K562 (cell line): ENCODE data around the gene C10orf105.

ENCODE experiments used
- SPI1 ChIP-seq: IDR thresholded peaks from 2 replicates; pipeline ENCODE4 v1.6.1; 2011; ENCODE audit warnings: low read depth, low read length, control low read depth, borderline replicate concordance
- ZBTB5 ChIP-seq: fragments of 450-650 bp; IDR thresholded peaks from 2 replicates; pipeline ENCODE4 v1.6.1; 2017; ENCODE audit warnings: antibody characterized with exemption
- TF ChIP-seq, protein P1 (sequence below), 2 experiments: fragments of 450-650 bp; formaldehyde crosslinking in 1 of 2; IDR thresholded peaks; 2 replicates each; pipeline versions ENCODE4 v1.4.0 to v1.6.1; 2014 to 2020; ENCODE audit warnings: mild to moderate bottlenecking in 2 of 2, borderline replicate concordance in 1 of 2, low read depth in 1 of 2

- TF ChIP-seq ZBTB5 (no peak), SPI1 (no peak)
- TF ChIP-seq, protein P1, sequence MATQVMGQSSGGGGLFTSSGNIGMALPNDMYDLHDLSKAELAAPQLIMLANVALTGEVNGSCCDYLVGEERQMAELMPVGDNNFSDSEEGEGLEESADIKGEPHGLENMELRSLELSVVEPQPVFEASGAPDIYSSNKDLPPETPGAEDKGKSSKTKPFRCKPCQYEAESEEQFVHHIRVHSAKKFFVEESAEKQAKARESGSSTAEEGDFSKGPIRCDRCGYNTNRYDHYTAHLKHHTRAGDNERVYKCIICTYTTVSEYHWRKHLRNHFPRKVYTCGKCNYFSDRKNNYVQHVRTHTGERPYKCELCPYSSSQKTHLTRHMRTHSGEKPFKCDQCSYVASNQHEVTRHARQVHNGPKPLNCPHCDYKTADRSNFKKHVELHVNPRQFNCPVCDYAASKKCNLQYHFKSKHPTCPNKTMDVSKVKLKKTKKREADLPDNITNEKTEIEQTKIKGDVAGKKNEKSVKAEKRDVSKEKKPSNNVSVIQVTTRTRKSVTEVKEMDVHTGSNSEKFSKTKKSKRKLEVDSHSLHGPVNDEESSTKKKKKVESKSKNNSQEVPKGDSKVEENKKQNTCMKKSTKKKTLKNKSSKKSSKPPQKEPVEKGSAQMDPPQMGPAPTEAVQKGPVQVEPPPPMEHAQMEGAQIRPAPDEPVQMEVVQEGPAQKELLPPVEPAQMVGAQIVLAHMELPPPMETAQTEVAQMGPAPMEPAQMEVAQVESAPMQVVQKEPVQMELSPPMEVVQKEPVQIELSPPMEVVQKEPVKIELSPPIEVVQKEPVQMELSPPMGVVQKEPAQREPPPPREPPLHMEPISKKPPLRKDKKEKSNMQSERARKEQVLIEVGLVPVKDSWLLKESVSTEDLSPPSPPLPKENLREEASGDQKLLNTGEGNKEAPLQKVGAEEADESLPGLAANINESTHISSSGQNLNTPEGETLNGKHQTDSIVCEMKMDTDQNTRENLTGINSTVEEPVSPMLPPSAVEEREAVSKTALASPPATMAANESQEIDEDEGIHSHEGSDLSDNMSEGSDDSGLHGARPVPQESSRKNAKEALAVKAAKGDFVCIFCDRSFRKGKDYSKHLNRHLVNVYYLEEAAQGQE (IDR thresholded peaks at IDR 0.05; ENCODE audit: borderline replicate concordance) = no peak
- TF ChIP-seq, protein P1 (CRISPR knock-in tag; IDR thresholded peaks at IDR 0.05; ENCODE audit: low read depth) = no peak
These were observed 33.0 kb upstream of the C10orf105 start for GRCh38 chr10:71752391-71753090.
